ENCODE results near the gene EMX1. TPM values are rescaled to one million over a fixed set of nuclear protein-coding genes. Genes with fewer than 3 reads are reported as not detected.

EMX1 gene
- total RNA-seq, 2 experiments from 2014 or later: not detected

- no peak for TF ChIP-seq CTCF (conservative IDR thresholded peaks at IDR 0.05; ENCODE audit: low read length)
- TF ChIP-seq EZH2phosphoT487 (IDR thresholded peaks at IDR 0.05; ENCODE audit: borderline replicate concordance, low read depth, low read length): no peak
- H3K36me3 ChIP-seq (ENCODE audit: insufficient read depth, low read length): no peaks in the 10 kb centered on the region
- no peak for DNase-seq (ENCODE audit: low spot score)
- no peak overlapping the region for H3K27ac ChIP-seq (ENCODE audit: low read depth, low read length, poor library complexity, severe bottlenecking)
- H3K4me3 ChIP-seq (ENCODE audit: low read depth, low read length, poor library complexity, severe bottlenecking): no peak overlapping the region
- H2AFZ ChIP-seq (ENCODE audit: low read length): no peak overlapping the region
- H3K9me2 ChIP-seq (ENCODE audit: insufficient read depth, low read length): no peaks in the 10 kb centered on the region
- POLR2A ChIA-PET: no interaction called here
- H3K79me2 ChIP-seq (ENCODE audit: insufficient read depth, low read depth, low read length): no peaks in the 10 kb centered on the region
- intact Hi-C loops (cut with micrococcal nuclease; ENCODE audit: unreplicated experiment): no loop called here
- CTCF ChIA-PET (ENCODE audit: unreplicated experiment): no interaction called here
- no peak overlapping the region for H3K4me2 ChIP-seq (ENCODE audit: low read length)
- H3K4me1 ChIP-seq (ENCODE audit: insufficient read depth, low read length, poor library complexity, severe bottlenecking): no peaks in the 10 kb centered on the region
- no TSS peak for BruUV-seq (replicated peaks)
- H4K20me1 ChIP-seq (ENCODE audit: insufficient read depth, low read length): no peaks in the 10 kb centered on the region
- H3K9me3 ChIP-seq (ENCODE audit: low read length): no peaks in the 10 kb centered on the region
Observed at GRCh38 chr2:72908741-72909140, 8.6 kb upstream of the EMX1 start.

DNA sequence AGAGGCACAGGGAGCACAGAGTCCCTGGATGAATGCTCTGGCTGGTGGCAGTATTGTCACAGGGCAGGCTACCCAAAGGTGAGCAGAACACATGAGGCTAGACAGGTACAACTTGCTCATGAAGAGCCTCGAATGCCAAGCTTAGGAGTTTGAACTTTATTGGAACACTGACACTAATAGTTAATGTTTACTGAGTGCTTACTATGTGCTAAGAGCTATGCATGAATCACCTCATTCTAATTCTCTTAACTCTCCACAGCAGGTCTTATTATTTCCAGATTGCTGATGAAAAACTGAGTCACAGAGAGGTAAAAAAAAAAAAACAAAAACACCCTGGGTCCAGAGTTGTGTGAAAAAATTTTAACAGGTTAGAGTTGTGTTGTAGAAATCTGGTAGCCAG lies 6.1 kb upstream of the EMX1 start:
- H3K4me1 ChIP-seq (ENCODE audit: insufficient read depth, low read length, poor library complexity, severe bottlenecking): peaks cover 5% of the 10 kb centered on the region
- no peaks in the 10 kb centered on the region for H3K79me2 ChIP-seq (ENCODE audit: insufficient read depth, low read depth, low read length)
- H3K4me2 ChIP-seq (ENCODE audit: low read length): no peak overlapping the region
- no peak overlapping the region for H3K4me3 ChIP-seq (ENCODE audit: low read depth, low read length, poor library complexity, severe bottlenecking)
- no peaks in the 10 kb centered on the region for H3K9me3 ChIP-seq (ENCODE audit: low read length)
- no TSS peak for BruUV-seq (replicated peaks)
- DNase-seq (ENCODE audit: low spot score): no peak
- CTCF ChIA-PET (ENCODE audit: unreplicated experiment): no interaction called here
- intact Hi-C loops (cut with micrococcal nuclease; ENCODE audit: unreplicated experiment): no loop called here
- no peaks in the 10 kb centered on the region for H4K20me1 ChIP-seq (ENCODE audit: insufficient read depth, low read length)
- no peak overlapping the region for H3K27ac ChIP-seq (ENCODE audit: low read depth, low read length, poor library complexity, severe bottlenecking)
- TF ChIP-seq CTCF (conservative IDR thresholded peaks at IDR 0.05; ENCODE audit: low read length): no peak
- no peak overlapping the region for H2AFZ ChIP-seq (ENCODE audit: low read length)
- H3K36me3 ChIP-seq (ENCODE audit: insufficient read depth, low read length): no peaks in the 10 kb centered on the region
- POLR2A ChIA-PET: no interaction called here
- no peaks in the 10 kb centered on the region for H3K9me2 ChIP-seq (ENCODE audit: insufficient read depth, low read length)

GRCh38 chr2:72913486-72914205 lies 3.7 kb upstream of the EMX1 start:
- CTCF ChIA-PET (ENCODE audit: unreplicated experiment): no interaction called here
- Histone ChIP-seq H3K4me2 (ENCODE audit: low read length) (no peak overlapping the region), H3K36me3 (ENCODE audit: insufficient read depth, low read length) (no peaks in the 10 kb centered on the region), H3K4me1 (ENCODE audit: insufficient read depth, low read length, poor library complexity, severe bottlenecking) (peaks cover 5% of the 10 kb centered on the region), H3K9me3 (ENCODE audit: low read length) (no peaks in the 10 kb centered on the region), H3K27ac (ENCODE audit: low read depth, low read length, poor library complexity, severe bottlenecking) (no peak overlapping the region), H3K4me3 (ENCODE audit: low read depth, low read length, poor library complexity, severe bottlenecking) (no peak overlapping the region), H2AFZ (ENCODE audit: low read length) (no peak overlapping the region), H3K9me2 (ENCODE audit: insufficient read depth, low read length) (no peaks in the 10 kb centered on the region), H4K20me1 (ENCODE audit: insufficient read depth, low read length) (no peaks in the 10 kb centered on the region), H3K79me2 (ENCODE audit: insufficient read depth, low read depth, low read length) (no peaks in the 10 kb centered on the region)
- no peak for DNase-seq (ENCODE audit: low spot score)
- no TSS peak for BruUV-seq (replicated peaks)
- TF ChIP-seq CTCF (conservative IDR thresholded peaks at IDR 0.05; ENCODE audit: low read length): no peak
- TF ChIP-seq EZH2phosphoT487 (IDR thresholded peaks at IDR 0.05; ENCODE audit: borderline replicate concordance, low read depth, low read length): no peak
- POLR2A ChIA-PET: no interaction called here
- intact Hi-C loops (cut with micrococcal nuclease; ENCODE audit: unreplicated experiment): no loop called here
